Measurements from ENCODE around the gene PISD.

Gene PISD

DNA sequence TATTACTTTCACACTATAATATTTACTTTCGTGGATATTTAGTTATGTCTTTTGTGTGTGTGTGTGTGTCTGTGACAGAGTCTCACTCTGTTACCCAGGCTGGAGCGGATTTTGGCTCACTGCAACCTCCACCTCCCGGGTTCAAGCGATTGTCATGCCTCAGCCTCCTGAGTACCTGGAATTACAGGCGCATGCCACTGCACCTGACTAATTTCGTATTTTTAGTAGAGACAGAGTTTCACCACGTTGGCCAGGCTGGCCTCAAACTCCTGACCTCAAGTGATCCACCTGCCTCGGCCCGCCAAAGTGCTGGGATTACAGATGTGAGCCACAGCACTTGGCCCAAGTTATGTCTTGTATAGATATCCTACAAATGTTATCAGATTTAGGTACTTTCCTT is 9.9 kb downstream of the PISD start:
- DNase-seq: no peak

DNA sequence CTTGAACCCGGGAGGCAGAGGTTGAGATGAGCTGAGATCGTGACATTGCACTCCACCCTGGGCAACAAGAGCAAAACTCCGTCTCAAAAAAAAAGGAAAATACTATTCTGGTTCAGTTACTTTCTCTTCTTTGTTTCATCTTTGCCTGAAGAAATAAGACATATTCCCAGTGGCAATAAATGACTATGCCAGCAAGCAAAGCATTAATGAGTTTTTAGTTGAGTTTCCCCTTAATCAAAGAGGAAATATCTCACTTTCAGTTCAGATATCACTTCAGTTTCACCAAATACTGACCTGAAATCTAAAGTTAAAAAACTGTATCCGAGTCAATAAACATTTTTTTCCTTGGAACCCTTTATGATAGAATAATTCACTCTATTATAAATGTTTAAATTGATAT is 10.4 kb downstream of the PISD start:
- DNase-seq: no peak

GRCh38 chr22:31650391-31650790 is 11.6 kb downstream of the PISD start:
- DNase-seq: no peak

DNA sequence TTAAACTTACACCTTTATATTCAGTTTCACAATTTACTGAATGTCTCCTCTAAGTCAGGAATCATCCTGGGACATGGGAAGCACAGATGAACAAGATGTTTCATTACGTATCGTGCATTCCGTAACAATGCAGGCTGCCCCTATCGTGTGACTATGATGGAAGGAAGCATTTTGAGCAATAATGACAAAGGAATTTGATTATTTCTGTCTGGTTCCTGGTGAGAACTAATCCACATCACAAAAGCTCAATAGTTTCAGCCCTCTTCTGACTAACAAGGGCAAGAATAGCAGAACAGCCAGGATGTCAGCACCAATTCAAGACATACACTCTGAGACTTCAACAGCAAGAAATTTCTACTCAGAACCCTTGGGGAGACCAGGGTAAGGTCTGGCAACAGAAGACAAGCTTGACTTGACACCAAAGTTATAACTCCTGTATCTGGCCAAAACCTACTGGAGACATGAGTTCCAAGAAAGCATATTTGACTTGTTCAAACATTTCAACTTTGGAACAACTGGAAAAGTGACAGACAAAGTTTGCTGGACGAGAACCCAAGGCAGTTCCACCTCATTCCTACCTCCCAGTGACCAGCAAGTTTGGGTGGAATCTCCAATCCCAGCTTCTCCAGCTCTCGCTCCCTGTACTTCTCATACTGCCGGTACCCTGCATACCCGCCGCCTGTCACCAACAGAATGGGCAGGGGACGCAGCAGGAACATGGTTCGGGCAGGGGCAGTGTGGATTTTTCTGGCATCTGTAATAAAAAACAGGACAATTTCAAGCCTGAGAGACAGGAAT is 14.3 kb downstream of the PISD start:
- DNase-seq: no peak

DNA sequence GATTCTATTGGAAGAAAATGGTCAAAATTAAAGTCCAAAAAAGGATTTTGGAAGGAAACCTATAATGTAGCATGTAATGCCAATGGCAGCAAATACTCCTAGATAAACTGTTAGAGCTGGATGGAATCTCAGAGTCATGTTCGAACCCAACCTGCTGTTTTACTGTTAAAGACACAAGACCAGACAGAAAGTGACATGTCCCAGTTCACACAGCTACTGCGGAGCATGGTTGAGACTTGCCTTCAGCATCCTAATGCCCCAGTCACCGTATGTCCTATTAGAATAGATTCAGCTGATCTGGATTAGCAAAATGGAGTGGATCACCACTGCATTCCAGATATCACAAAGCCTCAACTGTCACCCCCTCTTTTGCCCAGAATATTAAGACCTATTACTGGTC is 14.9 kb downstream of the PISD start:
- DNase-seq: no peak

DNA sequence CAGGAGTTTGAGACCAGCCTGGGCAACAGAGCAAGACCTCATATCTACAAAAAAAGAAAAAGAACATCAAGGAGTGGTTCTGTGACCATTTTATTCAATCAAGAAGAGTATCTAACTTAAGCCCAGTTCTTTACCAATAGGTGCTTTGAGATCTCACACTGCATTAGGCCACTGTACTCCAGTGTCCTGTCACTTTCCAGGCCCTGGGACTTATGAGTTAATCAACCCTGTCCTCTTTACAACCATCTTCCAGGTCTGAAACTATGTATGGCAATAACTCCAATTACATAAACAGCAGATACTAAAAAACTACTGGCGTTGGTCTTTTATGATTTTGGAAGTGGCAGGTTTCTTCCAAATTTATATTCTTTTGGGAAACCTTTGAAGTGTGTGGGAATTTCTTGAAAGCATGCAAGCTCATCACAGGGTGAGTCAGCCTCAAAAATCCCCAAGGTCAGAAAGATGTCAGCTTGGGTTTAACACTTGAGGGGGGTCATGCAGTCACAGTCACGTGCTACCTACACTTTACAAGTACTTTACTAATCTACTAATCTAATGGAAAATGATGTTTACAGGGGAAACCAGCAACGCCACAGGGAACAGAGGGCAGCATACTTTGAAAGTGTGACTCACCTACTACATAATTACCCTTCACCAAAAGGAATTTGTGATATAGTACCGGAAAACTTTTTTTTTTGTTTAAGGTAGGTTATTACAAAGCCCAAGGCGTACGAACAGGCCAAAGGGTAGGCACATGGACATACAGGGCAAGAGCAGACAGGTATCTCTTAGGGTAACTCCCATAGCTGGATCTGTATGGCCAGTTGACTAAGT is 15.6 kb downstream of the PISD start:
- DNase-seq: peak; percentile 34

DNA sequence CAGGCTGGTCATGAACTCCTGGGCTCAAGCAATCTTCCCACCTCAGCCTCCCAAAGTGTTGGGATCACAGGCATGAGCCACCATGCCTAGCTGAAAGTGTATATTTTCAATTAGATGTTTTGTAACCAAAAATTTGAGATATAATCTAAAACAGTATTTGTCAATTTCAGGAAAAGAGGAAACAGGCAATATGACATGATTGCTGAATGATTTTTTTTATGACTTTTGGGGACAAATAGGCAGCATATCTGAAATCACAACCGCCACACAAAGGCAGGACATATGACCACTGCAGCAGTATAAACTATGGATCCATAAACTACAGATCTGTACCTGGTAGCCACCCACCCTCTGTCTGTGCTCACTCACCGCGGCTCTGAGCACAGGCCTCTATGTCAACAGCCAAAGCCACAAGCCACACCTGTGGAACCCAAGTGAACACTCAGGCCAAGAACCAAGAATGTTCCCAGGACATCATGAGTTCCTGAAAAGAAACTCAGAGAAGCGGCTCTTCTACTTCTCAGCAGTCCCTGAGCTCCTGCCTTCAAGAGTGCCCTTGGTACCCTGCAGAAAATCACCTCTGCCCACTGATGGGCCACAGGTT is 22.5 kb downstream of the PISD start:
- DNase-seq: no peak

- DNase-seq: no peak
Observed at GRCh38 chr22:31637891-31638618, 24.0 kb downstream of the PISD start.

DNA sequence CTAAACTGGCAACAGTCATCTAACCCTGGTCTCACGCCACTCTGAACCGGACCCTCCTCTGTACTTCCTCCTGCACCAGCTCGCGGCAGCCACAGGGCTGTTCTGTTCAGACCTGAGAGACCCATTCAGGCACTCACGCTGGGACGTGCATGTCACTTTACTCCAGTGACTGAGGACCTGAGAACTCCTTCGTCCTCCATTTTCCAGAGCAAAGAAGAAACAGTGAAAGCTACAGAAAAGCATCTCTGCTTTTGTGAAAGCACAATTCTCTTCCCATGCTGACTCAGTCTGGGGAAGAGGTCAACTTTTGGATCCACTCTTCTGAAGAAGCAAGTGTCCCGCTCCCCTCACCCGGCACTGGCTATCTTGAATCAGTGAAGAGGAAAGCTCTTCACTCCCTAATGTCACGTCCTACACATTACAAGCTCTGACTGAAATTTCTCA is 24.5 kb downstream of the PISD start:
- DNase-seq: no peak

- DNase-seq: no peak
Observed at GRCh38 chr22:31635638-31636306, 26.2 kb downstream of the PISD start.

GRCh38 chr22:31631436-31631835 is 30.6 kb downstream of the PISD start:
- DNase-seq: no peak

- peak; percentile 80 for DNase-seq
Observed at GRCh38 chr22:31630331-31631329, 31.4 kb downstream of the PISD start.

DNA sequence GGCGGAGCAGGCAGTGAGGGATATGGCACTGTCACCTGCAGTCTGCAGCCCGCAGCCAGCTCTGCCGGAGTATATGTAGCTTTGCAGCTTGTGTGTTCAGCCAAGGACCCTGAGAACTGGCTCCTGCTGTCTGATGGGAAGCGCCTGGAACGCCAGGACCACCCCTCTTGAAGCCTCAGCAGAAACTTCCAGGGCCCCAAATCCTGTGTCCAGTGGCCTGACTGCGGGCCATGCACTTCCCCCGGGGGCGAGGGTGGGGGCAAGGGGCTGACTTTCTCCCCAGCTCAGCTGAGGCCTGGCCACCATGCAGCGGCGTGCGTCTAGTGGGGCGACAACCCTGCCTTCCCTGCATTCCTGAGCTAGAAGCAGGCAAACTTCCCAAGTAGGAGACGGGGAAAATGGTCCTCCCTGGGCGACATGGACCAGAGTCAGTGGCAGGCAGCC is 32.3 kb downstream of the PISD start:
- no peak for DNase-seq

GRCh38 chr22:31628969-31629708 is 32.9 kb downstream of the PISD start:
- DNase-seq: no peak

GRCh38 chr22:31628362-31628761 is 33.7 kb downstream of the PISD start:
- DNase-seq: no peak

GRCh38 chr22:31627223-31627731 is 34.7 kb downstream of the PISD start:
- DNase-seq: no peak

GRCh38 chr22:31626427-31627150 is 35.4 kb downstream of the PISD start:
- DNase-seq: no peak

GRCh38 chr22:31625661-31626426 is 36.2 kb downstream of the PISD start:
- DNase-seq: no peak

DNA sequence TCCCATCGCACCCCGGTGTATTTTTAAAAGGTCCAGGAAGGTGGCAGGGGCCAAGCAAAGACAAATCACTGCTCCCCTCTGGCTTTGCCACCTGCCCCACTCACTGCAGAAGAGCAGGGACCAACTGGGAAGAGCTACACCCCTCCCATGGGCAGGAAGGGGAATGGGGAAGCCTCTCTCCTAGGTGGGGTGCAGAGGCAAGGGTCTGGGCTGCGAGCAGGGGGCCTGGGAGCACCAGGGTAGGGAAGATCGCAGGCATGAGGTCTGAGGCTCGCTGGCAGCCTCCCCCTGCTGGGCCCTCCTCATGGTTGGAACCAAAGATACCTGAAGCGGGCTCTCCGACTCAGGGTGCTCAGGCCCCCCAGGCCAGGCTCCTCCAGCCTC is 36.8 kb downstream of the PISD start:
- DNase-seq: no peak
